Stimulated activated CD4-positive, alpha-beta T cell treated with anti-CD3 and anti-CD28 coated beads, Interleukin-12 subunit alpha, Interleukin-12 subunit beta, amount 100 ng/mL, for 4 hours (primary cell): Measurements from ENCODE around the gene GMPPA.

Experiments
- DNase-seq: peaks from one replicate; pipeline ENCODE4 v3.0.0-alpha.2; 2020

GMPPA gene

GRCh38 chr2:219486380-219486959 is 12.2 kb upstream of the GMPPA start:
- no peak for DNase-seq

- no peak for DNase-seq
These were observed 10.4 kb upstream of the GMPPA start for GRCh38 chr2:219488149-219488843.

- no peak for DNase-seq
These were observed 9.9 kb upstream of the GMPPA start for GRCh38 chr2:219488844-219489194.

- DNase-seq, result no peak
These were observed 9.4 kb upstream of the GMPPA start for GRCh38 chr2:219489315-219489714.

- no peak for DNase-seq
These were observed 8.5 kb upstream of the GMPPA start for GRCh38 chr2:219490186-219490585.

GRCh38 chr2:219490600-219491130 is 8.0 kb upstream of the GMPPA start:
- DNase-seq, result no peak

- DNase-seq, result no peak
These were observed 7.3 kb upstream of the GMPPA start for GRCh38 chr2:219491278-219491963.

- no peak for DNase-seq
These were observed 6.1 kb upstream of the GMPPA start for GRCh38 chr2:219492575-219492974.

- no peak for DNase-seq
These were observed 5.6 kb upstream of the GMPPA start for GRCh38 chr2:219493086-219493485.

GRCh38 chr2:219494952-219495530 is 3.6 kb upstream of the GMPPA start:
- no peak for DNase-seq

GRCh38 chr2:219495531-219496122 is 3.1 kb upstream of the GMPPA start:
- peak; percentile 40 for DNase-seq

- DNase-seq, result no peak
These were observed 2.4 kb upstream of the GMPPA start for GRCh38 chr2:219496247-219496824.

- peak; percentile 6 for DNase-seq
These were observed 1.7 kb upstream of the GMPPA start for GRCh38 chr2:219496825-219497494.

- no peak for DNase-seq
These were observed 1.0 kb upstream of the GMPPA start for GRCh38 chr2:219497495-219498279.

GRCh38 chr2:219499058-219499307 is 292 bp downstream of the GMPPA start:
- DNase-seq, result no peak

- no peak for DNase-seq
These were observed 864 bp downstream of the GMPPA start for GRCh38 chr2:219499555-219499954.

- DNase-seq, result no peak
These were observed 1.4 kb downstream of the GMPPA start for GRCh38 chr2:219500135-219500534.

- DNase-seq, result no peak
These were observed 3.2 kb downstream of the GMPPA start for GRCh38 chr2:219501849-219502248.

GRCh38 chr2:219502618-219503017 is 3.9 kb downstream of the GMPPA start:
- no peak for DNase-seq

GRCh38 chr2:219505585-219505984 is 6.9 kb downstream of the GMPPA start:
- no peak for DNase-seq

- DNase-seq, result no peak
These were observed 7.6 kb downstream of the GMPPA start for GRCh38 chr2:219506153-219506801.
